Caco-2 (cell line): ENCODE results near the gene HSD11B2. TPM values are rescaled to one million over a fixed set of nuclear protein-coding genes. Genes with fewer than 3 reads are reported as not detected.

Experiments used
- BruUV-seq: library from RNA; stranded (reverse); fragments of 400-500 nt; replicated peaks from 2 replicates; lab custom pipeline; 2021; lab: Mats Ljungman, UMichigan
- CTCF ChIA-PET: fragments of 300-600 bp; sonication (Branson Sonifier 250); formaldehyde crosslinking; loops from one replicate; lab custom pipeline; 2022; ENCODE audit warnings: antibody characterized with exemption; lab: Charles Lee
- POLR2A ChIA-PET: fragments of 300-600 bp; sonication (Branson Sonifier 250); formaldehyde crosslinking; loops from one replicate; lab custom pipeline; 2022; ENCODE audit warnings: antibody characterized with exemption; lab: Charles Lee
- DNase-seq, 2 experiments: peaks; one replicate each; pipeline versions ENCODE4 v3.0.0 to v3.0.0-alpha.2; 2020 to 2022
- H3K27me3 ChIP-seq: replicated peaks from 2 replicates; pipeline ENCODE4 v1.6.0; 2011; ENCODE audit warnings: low read length; ENCODE audit not compliant: control insufficient read depth, insufficient read depth
- H3K36me3 ChIP-seq: 2 replicates; pipeline ENCODE4 v1.5.1; 2011; ENCODE audit warnings: low read length; ENCODE audit not compliant: control insufficient read depth, insufficient read depth
- H3K4me1 ChIP-seq: fragments of 250-450 bp; sonication (Bioruptor Pico); 2 replicates; pipeline ENCODE4 v1.5.1; 2020; ENCODE audit warnings: mild to moderate bottlenecking
- H3K4me3 ChIP-seq: 2 replicates; pipeline ENCODE4 v1.5.1; 2011; ENCODE audit warnings: low read depth, mild to moderate bottlenecking, control low read depth, low read length
- H3K9me3 ChIP-seq: fragments of 250-450 bp; sonication (Bioruptor Pico); 2 replicates; pipeline ENCODE4 v1.5.1; 2020; ENCODE audit warnings: mild to moderate bottlenecking, moderate library complexity
- H3K27ac Mint-ChIP-seq: one replicate; pipeline ENCODE4 v1.8.0; 2022; ENCODE audit warnings: mixed read lengths; ENCODE audit not compliant: unreplicated experiment
- H3K27me3 Mint-ChIP-seq: one replicate; pipeline ENCODE4 v1.8.0; 2022; ENCODE audit warnings: mixed read lengths; ENCODE audit not compliant: insufficient read depth, unreplicated experiment
- H3K36me3 Mint-ChIP-seq: one replicate; pipeline ENCODE4 v1.8.0; 2022; ENCODE audit warnings: mild to moderate bottlenecking, mixed read lengths; ENCODE audit not compliant: insufficient read depth, unreplicated experiment
- H3K4me1 Mint-ChIP-seq: one replicate; pipeline ENCODE4 v1.8.0; 2022; ENCODE audit warnings: low read depth, mixed read lengths; ENCODE audit not compliant: unreplicated experiment
- H3K4me3 Mint-ChIP-seq: one replicate; pipeline ENCODE4 v1.8.0; 2022; ENCODE audit warnings: mild to moderate bottlenecking, moderate library complexity, mixed read lengths; ENCODE audit not compliant: unreplicated experiment
- H3K9me3 Mint-ChIP-seq: one replicate; pipeline ENCODE4 v1.8.0; 2022; ENCODE audit warnings: mixed read lengths; ENCODE audit not compliant: unreplicated experiment
- CTCF ChIP-seq, 2 experiments: fragments of 200-600 bp in 1 of 2; IDR thresholded peaks; 1 replicate in 1 of 2; 2 replicates in 1 of 2; pipeline versions ENCODE4 v1.5.1 to v1.8.0; 2011 to 2022; ENCODE audit warnings: antibody characterized with exemption in 1 of 2, control low read depth in 1 of 2, inconsistent platforms in 1 of 2, low read depth in 1 of 2, low read length in 1 of 2, mild to moderate bottlenecking in 1 of 2, moderate library complexity in 1 of 2; ENCODE audit not compliant: insufficient read depth in 1 of 2, severe bottlenecking in 1 of 2, unreplicated experiment in 1 of 2
- intact Hi-C: fragments of 100-400 bp; cut with micrococcal nuclease; formaldehyde crosslinking; loops from one replicate; pipeline ENCODE4 v1.10.0; 2022; ENCODE audit not compliant: unreplicated experiment
- total RNA-seq: library from RNA; stranded (reverse); gene quantifications from 2 replicates; pipeline ENCODE4 v1.2.3, GENCODE V29; 2022

Gene HSD11B2
- total RNA-seq, 1 experiment from 2014 or later, result 11.3 TPM

GRCh38 chr16:67441907-67442306, 11.0 kb downstream of the HSD11B2 start:
- Histone ChIP-seq H3K4me3 (no peak overlapping the region), H3K36me3 (peaks cover 7% of the 10 kb centered on the region), H3K27me3 (no peaks in the 10 kb centered on the region), H3K4me1 (no peaks in the 10 kb centered on the region), H3K9me3 (no peaks in the 10 kb centered on the region)
- no peak for TF ChIP-seq CTCF (IDR thresholded peaks at IDR 0.05; ENCODE audit: insufficient read depth in 1 of 2, low read depth in 1 of 2, low read length in 1 of 2, severe bottlenecking in 1 of 2, unreplicated experiment in 1 of 2)
- no peaks in the 10 kb centered on the region for H3K27me3 Mint-ChIP-seq
- no peak overlapping the region for H3K4me3 Mint-ChIP-seq
- ChIA-PET CTCF (no interaction called here), POLR2A (interaction anchor here (1.6 kb wide), 1 partner anchor 11 kb away, joined by 4 read pairs; the partner anchor contains the start of gene HSD11B2)
- DNase-seq, result no peak
- H3K9me3 Mint-ChIP-seq, result no peaks in the 10 kb centered on the region
- H3K4me1 Mint-ChIP-seq, result no peaks in the 10 kb centered on the region
- intact Hi-C loops, result no loop called here
- H3K36me3 Mint-ChIP-seq, result peaks cover 16% of the 10 kb centered on the region
- no peak overlapping the region for H3K27ac Mint-ChIP-seq
- BruUV-seq, result no TSS peak

- CTCF ChIA-PET, result no interaction called here
- TF ChIP-seq CTCF (IDR thresholded peaks at IDR 0.05; ENCODE audit: insufficient read depth in 1 of 2, low read depth in 1 of 2, low read length in 1 of 2, severe bottlenecking in 1 of 2, unreplicated experiment in 1 of 2), result no peak
These were observed 11.8 kb downstream of the HSD11B2 start for GRCh38 chr16:67442581-67443255.

GRCh38 chr16:67443265-67443664, 12.3 kb downstream of the HSD11B2 start:
- no peaks in the 10 kb centered on the region for H3K9me3 ChIP-seq
- Mint-ChIP-seq H3K9me3 (no peaks in the 10 kb centered on the region), H3K4me3 (no peak overlapping the region), H3K27ac (no peak overlapping the region), H3K4me1 (no peaks in the 10 kb centered on the region), H3K27me3 (no peaks in the 10 kb centered on the region), H3K36me3 (peaks cover 10% of the 10 kb centered on the region)
- peaks cover 5% of the 10 kb centered on the region for H3K36me3 ChIP-seq
- no peaks in the 10 kb centered on the region for H3K4me1 ChIP-seq
- ChIA-PET POLR2A (interaction anchor here (1.6 kb wide), 1 partner anchor 12 kb away, joined by 4 read pairs; the partner anchor contains the start of gene HSD11B2), CTCF (interaction anchor here (3.7 kb wide), 1 partner anchor 15 kb away, joined by 19 read pairs; no protein-coding TSS in a partner anchor)
- DNase-seq, result no peak
- no peak overlapping the region for H3K4me3 ChIP-seq
- intact Hi-C loops, result no loop called here
- TF ChIP-seq CTCF (IDR thresholded peaks at IDR 0.05; ENCODE audit: insufficient read depth in 1 of 2, low read depth in 1 of 2, low read length in 1 of 2, severe bottlenecking in 1 of 2, unreplicated experiment in 1 of 2), result no peak
- no peaks in the 10 kb centered on the region for H3K27me3 ChIP-seq
- BruUV-seq, result no TSS peak

More at GRCh38 chr16:67442581-67443255, 11.8 kb downstream of the HSD11B2 start:
- Histone ChIP-seq H3K27me3 (no peaks in the 10 kb centered on the region), H3K4me1 (no peaks in the 10 kb centered on the region), H3K9me3 (no peaks in the 10 kb centered on the region), H3K4me3 (no peak overlapping the region), H3K36me3 (peaks cover 6% of the 10 kb centered on the region)
- no peaks in the 10 kb centered on the region for H3K4me1 Mint-ChIP-seq
- H3K36me3 Mint-ChIP-seq, result peaks cover 16% of the 10 kb centered on the region
- no peak for DNase-seq
- no peak overlapping the region for H3K4me3 Mint-ChIP-seq
- intact Hi-C loops, result no loop called here
- no peaks in the 10 kb centered on the region for H3K9me3 Mint-ChIP-seq
- POLR2A ChIA-PET, result interaction anchor here (1.6 kb wide), 1 partner anchor 12 kb away, joined by 4 read pairs; the partner anchor contains the start of gene HSD11B2
- no TSS peak for BruUV-seq
- no peak overlapping the region for H3K27ac Mint-ChIP-seq
- H3K27me3 Mint-ChIP-seq, result no peaks in the 10 kb centered on the region
